ENCODE results near the gene RPUSD3.

DNA sequence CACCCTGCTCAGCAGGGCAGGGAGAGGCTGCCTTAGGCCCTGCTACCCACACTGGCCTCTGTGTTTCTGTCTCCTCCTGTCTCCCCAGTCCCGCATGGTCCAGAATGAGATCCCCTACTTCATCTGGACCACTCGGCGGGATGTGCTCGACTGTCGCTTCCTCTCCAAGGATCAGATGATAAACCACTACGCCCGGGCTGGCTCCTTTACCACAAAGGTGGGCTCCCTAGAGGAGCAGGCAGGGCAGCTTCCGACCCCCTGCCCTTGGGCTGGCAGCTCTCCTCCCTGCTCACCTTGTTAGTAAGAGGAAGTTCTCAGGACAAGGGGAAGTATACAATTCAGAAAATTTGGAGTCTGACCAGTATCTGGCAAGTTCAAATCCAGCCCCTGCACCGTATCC, 27.8 kb downstream of the RPUSD3 start:
- no peak for TF ChIP-seq EGR1 (IDR thresholded peaks at IDR 0.05)
- TF ChIP-seq FOXM1 (IDR thresholded peaks at IDR 0.05; ENCODE audit: borderline replicate concordance, low read depth), result no peak
- no peak for TF ChIP-seq CEBPB (IDR thresholded peaks at IDR 0.05)
- TF ChIP-seq, protein P1, sequence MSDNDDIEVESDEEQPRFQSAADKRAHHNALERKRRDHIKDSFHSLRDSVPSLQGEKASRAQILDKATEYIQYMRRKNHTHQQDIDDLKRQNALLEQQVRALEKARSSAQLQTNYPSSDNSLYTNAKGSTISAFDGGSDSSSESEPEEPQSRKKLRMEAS (IDR thresholded peaks at IDR 0.05), result no peak
- TF ChIP-seq CREB1 (IDR thresholded peaks at IDR 0.05; ENCODE audit: low read depth), result no peak
- no peak for TF ChIP-seq RAD21 (IDR thresholded peaks at IDR 0.05; ENCODE audit: low read depth)
- TF ChIP-seq, protein P2, sequence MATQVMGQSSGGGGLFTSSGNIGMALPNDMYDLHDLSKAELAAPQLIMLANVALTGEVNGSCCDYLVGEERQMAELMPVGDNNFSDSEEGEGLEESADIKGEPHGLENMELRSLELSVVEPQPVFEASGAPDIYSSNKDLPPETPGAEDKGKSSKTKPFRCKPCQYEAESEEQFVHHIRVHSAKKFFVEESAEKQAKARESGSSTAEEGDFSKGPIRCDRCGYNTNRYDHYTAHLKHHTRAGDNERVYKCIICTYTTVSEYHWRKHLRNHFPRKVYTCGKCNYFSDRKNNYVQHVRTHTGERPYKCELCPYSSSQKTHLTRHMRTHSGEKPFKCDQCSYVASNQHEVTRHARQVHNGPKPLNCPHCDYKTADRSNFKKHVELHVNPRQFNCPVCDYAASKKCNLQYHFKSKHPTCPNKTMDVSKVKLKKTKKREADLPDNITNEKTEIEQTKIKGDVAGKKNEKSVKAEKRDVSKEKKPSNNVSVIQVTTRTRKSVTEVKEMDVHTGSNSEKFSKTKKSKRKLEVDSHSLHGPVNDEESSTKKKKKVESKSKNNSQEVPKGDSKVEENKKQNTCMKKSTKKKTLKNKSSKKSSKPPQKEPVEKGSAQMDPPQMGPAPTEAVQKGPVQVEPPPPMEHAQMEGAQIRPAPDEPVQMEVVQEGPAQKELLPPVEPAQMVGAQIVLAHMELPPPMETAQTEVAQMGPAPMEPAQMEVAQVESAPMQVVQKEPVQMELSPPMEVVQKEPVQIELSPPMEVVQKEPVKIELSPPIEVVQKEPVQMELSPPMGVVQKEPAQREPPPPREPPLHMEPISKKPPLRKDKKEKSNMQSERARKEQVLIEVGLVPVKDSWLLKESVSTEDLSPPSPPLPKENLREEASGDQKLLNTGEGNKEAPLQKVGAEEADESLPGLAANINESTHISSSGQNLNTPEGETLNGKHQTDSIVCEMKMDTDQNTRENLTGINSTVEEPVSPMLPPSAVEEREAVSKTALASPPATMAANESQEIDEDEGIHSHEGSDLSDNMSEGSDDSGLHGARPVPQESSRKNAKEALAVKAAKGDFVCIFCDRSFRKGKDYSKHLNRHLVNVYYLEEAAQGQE (IDR thresholded peaks at IDR 0.05; ENCODE audit: low read depth), result no peak
- TF ChIP-seq TAF1 (IDR thresholded peaks at IDR 0.05; ENCODE audit: low read depth), result no peak
- no peak for TF ChIP-seq ZBTB7A (IDR thresholded peaks at IDR 0.05; ENCODE audit: low read depth)
- TF ChIP-seq EP300 (IDR thresholded peaks at IDR 0.05; ENCODE audit: borderline replicate concordance), result no peak
